K562 (cell line): Measurements from ENCODE around the gene CPN2. TPM values are rescaled to one million over a fixed set of nuclear protein-coding genes. Genes with fewer than 3 reads are reported as not detected.

Source experiments
- ARID4B ChIP-seq: sonication (generic); formaldehyde crosslinking; IDR thresholded peaks from 2 replicates; pipeline ENCODE4 v1.8.0; 2022; ENCODE audit warnings: mild to moderate bottlenecking, missing genetic modification reagents
- BCOR ChIP-seq: fragments of 450-650 bp; IDR thresholded peaks from 2 replicates; pipeline ENCODE4 v1.6.1; 2016
- EGR1 ChIP-seq: fragments of 450-650 bp; conservative IDR thresholded peaks from 2 replicates; pipeline ENCODE4 v1.6.1; 2017; ENCODE audit warnings: mild to moderate bottlenecking
- KLF10 ChIP-seq: fragments of 250-450 bp; sonication (Bioruptor Pico); IDR thresholded peaks from 2 replicates; pipeline ENCODE4 v1.6.1; 2021; ENCODE audit warnings: matching md5 sums
- MGA ChIP-seq: fragments of 450-650 bp; IDR thresholded peaks from 2 replicates; pipeline ENCODE4 v1.6.1; 2016; ENCODE audit warnings: mild to moderate bottlenecking, moderate library complexity
- NFE2L1 ChIP-seq: fragments of 450-650 bp; IDR thresholded peaks from 2 replicates; pipeline ENCODE4 v1.6.1; 2016; ENCODE audit warnings: missing genetic modification characterization, low read depth, mild to moderate bottlenecking, missing compliant biosample characterization, moderate library complexity, borderline replicate concordance
- NUFIP1 ChIP-seq: fragments of 450-650 bp; IDR thresholded peaks from 2 replicates; pipeline ENCODE4 v1.6.1; 2018; ENCODE audit not compliant: partially characterized antibody
- POLR2G ChIP-seq: fragments of 200-400 bp; formaldehyde crosslinking; IDR thresholded peaks from 2 replicates; pipeline ENCODE4 v1.6.1; 2017; ENCODE audit warnings: low read depth, mild to moderate bottlenecking, antibody characterized with exemption, low read length, moderate library complexity
- ZBTB17 ChIP-seq: fragments of 450-650 bp; formaldehyde crosslinking; IDR thresholded peaks from 2 replicates; pipeline ENCODE4 v1.4.0; 2020; ENCODE audit warnings: mild to moderate bottlenecking
- ZNF146 ChIP-seq: IDR thresholded peaks from one replicate; pipeline ENCODE4 v1.6.1; 2018; ENCODE audit warnings: missing compliant biosample characterization; ENCODE audit not compliant: unreplicated experiment
- ZNF347 ChIP-seq: fragments of 450-650 bp; formaldehyde crosslinking; IDR thresholded peaks from 2 replicates; pipeline ENCODE4 v1.4.0; 2020; ENCODE audit warnings: low read depth, mild to moderate bottlenecking, moderate library complexity
- ZNF41 ChIP-seq: fragments of 250-450 bp; sonication (Bioruptor Pico); conservative IDR thresholded peaks from 2 replicates; pipeline ENCODE4 v1.4.0; 2020; ENCODE audit warnings: mild to moderate bottlenecking
- polyA plus RNA-seq, 8 experiments: library from polyadenylated mRNA; depleted of rRNA in 4 of 8; stranded (reverse) in 5 of 8; unstranded in 3 of 8; fragments of >200 nt; fragmentation: Nextera tagmentation in 2 of 8; fragmentation: Illumina TruSeq in 1 of 8; extraction: Ambion mirVana in 2 of 8; extraction: Trizol in 1 of 8; gene quantifications; 2 replicates each; pipeline versions ENCODE4 v1.2.1 to v1.2.3, GENCODE V29; 2011 to 2014; ENCODE audit warnings: inconsistent platforms in 1 of 8, missing spikeins in 1 of 8
- total RNA-seq, 7 experiments: library from RNA; depleted of rRNA in 6 of 7; stranded (reverse); fragments of >200 nt in 6 of 7; fragmentation: Illumina TruSeq in 2 of 7; extraction: Trizol in 2 of 7; gene quantifications; 2 replicates each; pipeline versions ENCODE4 v1.2.1 to v1.2.3, GENCODE V29; 2011 to 2021; ENCODE audit warnings: low replicate concordance in 1 of 7

CPN2 gene
- total and polyA plus RNA-seq, 9 of the 15 experiments (the other 6 are each of a cell fraction or from before 2014, with no cell fraction given), result not detected

- TF ChIP-seq NFE2L1 (tag) (no peak), MGA (peak; percentile 39; the same call in 1 of the 2 replicates), ZNF347 (CRISPR knock-in tag) (no peak), KLF10 (no peak), ZNF146 (CRISPR knock-in tag) (no peak), POLR2G (peak; percentile 67), EGR1 (peak; percentile 83), ZBTB17 (CRISPR knock-in tag) (no peak), ZNF41 (CRISPR knock-in tag) (no peak), BCOR (peak; percentile 73), NUFIP1 (no peak), ARID4B (CRISPR knock-in tag) (peak; percentile 25; the same call in 1 of the 2 replicates)
Observed at GRCh38 chr3:194323785-194324735, 27.1 kb downstream of the CPN2 start (continued).
